LNCAP (cell line): ENCODE measurements around the gene FAR2.

Experiments used
- CTCF ChIP-seq: fragments of 450-650 bp; IDR thresholded peaks from 2 replicates; pipeline ENCODE4 v1.5.1; 2017; ENCODE audit warnings: mild to moderate bottlenecking

Gene FAR2

GRCh38 chr12:29282031-29282816 lies 133.1 kb downstream of the FAR2 start:
- TF ChIP-seq CTCF, result no peak

- no peak for TF ChIP-seq CTCF
Observed at GRCh38 chr12:29283969-29284700, 135.1 kb downstream of the FAR2 start.

GRCh38 chr12:29286081-29286790 lies 137.2 kb downstream of the FAR2 start:
- TF ChIP-seq CTCF, result no peak

GRCh38 chr12:29287622-29288021 lies 138.5 kb downstream of the FAR2 start:
- no peak for TF ChIP-seq CTCF

- no peak for TF ChIP-seq CTCF
Observed at GRCh38 chr12:29288031-29288430, 139.0 kb downstream of the FAR2 start.

GRCh38 chr12:29291226-29291625 lies 142.1 kb downstream of the FAR2 start:
- no peak for TF ChIP-seq CTCF

GRCh38 chr12:29299633-29300032 lies 150.6 kb downstream of the FAR2 start:
- TF ChIP-seq CTCF, result no peak
